ENCODE measurements around the gene PPP1R7. TPM values are rescaled to one million over a fixed set of nuclear protein-coding genes. Genes with fewer than 3 reads are reported as not detected.
"Not testable (repeated sequence)": the region's sequence is repeated elsewhere in the genome, so short reads cannot be mapped to it uniquely, and the experiment has no call there.

Gene PPP1R7
- total and polyA plus RNA-seq, 7 donors, result 44.0 to 108 (median 72.5) TPM

DNA sequence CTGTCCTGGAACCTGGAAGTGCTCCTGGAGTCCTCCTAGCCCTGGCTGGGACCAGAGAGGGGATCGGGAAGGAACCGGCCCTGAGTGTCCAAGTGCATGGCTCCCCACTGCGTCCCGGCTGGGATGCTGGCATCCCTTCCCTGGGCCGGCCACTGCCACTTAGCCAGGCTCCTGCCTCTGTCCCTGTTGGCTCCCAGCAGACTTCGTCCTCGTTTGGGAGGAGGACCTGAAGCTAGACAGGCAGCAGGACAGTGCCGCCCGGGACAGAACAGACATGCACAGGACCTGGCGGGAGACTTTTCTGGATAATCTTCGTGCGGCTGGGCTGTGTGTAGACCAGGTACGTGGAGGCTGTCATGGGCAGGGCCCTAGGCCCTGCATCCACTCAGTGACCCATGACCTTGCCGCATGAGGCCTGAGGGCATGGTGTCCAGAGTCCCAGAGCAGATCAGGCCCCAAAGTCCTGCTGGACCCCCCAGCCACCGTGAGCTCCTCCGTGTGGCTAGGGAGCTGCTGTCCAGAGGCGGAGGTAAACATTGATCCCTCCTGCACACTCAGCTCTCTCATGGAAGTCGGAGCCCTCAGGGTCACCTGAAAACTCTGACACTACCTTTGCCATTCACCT, 45.4 kb downstream of the PPP1R7 start:
- H3K36me3 ChIP-seq (ENCODE audit: insufficient read depth in 1 of 2, low read depth in 1 of 2), result no peaks in the 10 kb centered on the region
- no peak overlapping the region for H3K27ac ChIP-seq
- TF ChIP-seq, protein P1, sequence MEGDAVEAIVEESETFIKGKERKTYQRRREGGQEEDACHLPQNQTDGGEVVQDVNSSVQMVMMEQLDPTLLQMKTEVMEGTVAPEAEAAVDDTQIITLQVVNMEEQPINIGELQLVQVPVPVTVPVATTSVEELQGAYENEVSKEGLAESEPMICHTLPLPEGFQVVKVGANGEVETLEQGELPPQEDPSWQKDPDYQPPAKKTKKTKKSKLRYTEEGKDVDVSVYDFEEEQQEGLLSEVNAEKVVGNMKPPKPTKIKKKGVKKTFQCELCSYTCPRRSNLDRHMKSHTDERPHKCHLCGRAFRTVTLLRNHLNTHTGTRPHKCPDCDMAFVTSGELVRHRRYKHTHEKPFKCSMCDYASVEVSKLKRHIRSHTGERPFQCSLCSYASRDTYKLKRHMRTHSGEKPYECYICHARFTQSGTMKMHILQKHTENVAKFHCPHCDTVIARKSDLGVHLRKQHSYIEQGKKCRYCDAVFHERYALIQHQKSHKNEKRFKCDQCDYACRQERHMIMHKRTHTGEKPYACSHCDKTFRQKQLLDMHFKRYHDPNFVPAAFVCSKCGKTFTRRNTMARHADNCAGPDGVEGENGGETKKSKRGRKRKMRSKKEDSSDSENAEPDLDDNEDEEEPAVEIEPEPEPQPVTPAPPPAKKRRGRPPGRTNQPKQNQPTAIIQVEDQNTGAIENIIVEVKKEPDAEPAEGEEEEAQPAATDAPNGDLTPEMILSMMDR (IDR thresholded peaks at IDR 0.05), result no peak
- no peaks in the 10 kb centered on the region for H3K9me3 ChIP-seq
- DNase-seq (peak; percentile 2 to 32), ATAC-seq (no peak)
- H3K27me3 ChIP-seq (ENCODE audit: insufficient read depth in 3 of 3, low read length in 2 of 3), result no peaks in the 10 kb centered on the region
- intact Hi-C loops (cut with DNase I), result no loop called here
- WGBS, 3 donors, result 81 to 85% (median 83%) methylated on average over 18 of the region's 18 CpGs
- H3K4me3 ChIP-seq, result no peak overlapping the region
- H3K4me1 ChIP-seq, result no peaks in the 10 kb centered on the region

DNA sequence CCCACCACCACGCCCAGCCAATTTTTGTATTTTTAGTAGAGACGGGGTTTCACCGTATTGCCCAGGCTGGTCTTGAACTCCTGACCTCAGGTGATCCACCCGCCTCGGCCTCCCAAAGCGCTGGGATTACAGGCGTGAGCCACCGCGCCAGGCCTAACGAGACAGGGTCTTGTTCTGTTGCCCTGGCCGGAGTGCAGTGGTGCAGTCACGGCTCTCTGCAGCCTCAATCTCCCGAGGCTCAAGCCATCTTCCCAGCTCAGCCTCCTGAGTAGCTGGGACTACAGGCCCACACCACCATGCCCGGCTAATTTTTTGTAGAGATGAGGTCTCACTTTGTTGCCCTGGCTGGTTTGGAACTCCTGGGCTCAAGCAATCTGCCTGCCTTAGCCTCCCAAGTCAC, 47.0 kb downstream of the PPP1R7 start:
- H3K27me3 ChIP-seq (ENCODE audit: insufficient read depth in 3 of 3, low read length in 2 of 3); H3K4me3 ChIP-seq; H3K9me3 ChIP-seq; intact Hi-C loops (cut with DNase I); H3K36me3 ChIP-seq (ENCODE audit: insufficient read depth in 1 of 2, low read depth in 1 of 2); H3K27ac ChIP-seq; H3K4me1 ChIP-seq; ATAC-seq: not testable (repeated sequence)
- peak in 1 of 2 donors; percentile 33 for DNase-seq
- WGBS, 3 donors, result 90 to 93% (median 90%) methylated on average over 14 of the region's 14 CpGs

GRCh38 chr2:241197947-241198346, 47.7 kb downstream of the PPP1R7 start:
- WGBS, 3 donors, result 88% methylated on average over 6 of the region's 6 CpGs
- DNase-seq, result peak; percentile 3 to 27
- TF ChIP-seq, protein P1 (IDR thresholded peaks at IDR 0.05), result no peak
- Histone ChIP-seq H3K4me1 (no peaks in the 10 kb centered on the region), H3K27me3 (ENCODE audit: insufficient read depth in 3 of 3, low read length in 2 of 3) (no peaks in the 10 kb centered on the region), H3K36me3 (ENCODE audit: insufficient read depth in 1 of 2, low read depth in 1 of 2) (no peaks in the 10 kb centered on the region), H3K4me3 (no peak overlapping the region), H3K27ac (no peak overlapping the region), H3K9me3 (no peaks in the 10 kb centered on the region)
- ATAC-seq, result no peak
- intact Hi-C loops (cut with DNase I), result no loop called here

GRCh38 chr2:241198381-241199279, 48.4 kb downstream of the PPP1R7 start:
- H3K4me3 ChIP-seq, result no peak overlapping the region
- H3K9me3 ChIP-seq, result no peaks in the 10 kb centered on the region
- no peaks in the 10 kb centered on the region for H3K27me3 ChIP-seq (ENCODE audit: insufficient read depth in 3 of 3, low read length in 2 of 3)
- intact Hi-C loops (cut with DNase I), result no loop called here
- TF ChIP-seq, protein P1 (IDR thresholded peaks at IDR 0.05), result no peak
- H3K4me1 ChIP-seq, result no peaks in the 10 kb centered on the region
- H3K27ac ChIP-seq, result no peak overlapping the region
- 61 to 70% (median 67%) methylated on average over 27 of the region's 27 CpGs for WGBS, 3 donors
- DNase-seq, result peak; percentile 4 to 49
- no peaks in the 10 kb centered on the region for H3K36me3 ChIP-seq (ENCODE audit: insufficient read depth in 1 of 2, low read depth in 1 of 2)
- ATAC-seq, result no peak

- Histone ChIP-seq H3K4me3 (no peak overlapping the region), H3K27ac (no peak overlapping the region), H3K36me3 (ENCODE audit: insufficient read depth in 1 of 2, low read depth in 1 of 2) (no peaks in the 10 kb centered on the region), H3K27me3 (ENCODE audit: insufficient read depth in 3 of 3, low read length in 2 of 3) (no peaks in the 10 kb centered on the region), H3K4me1 (no peaks in the 10 kb centered on the region), H3K9me3 (no peaks in the 10 kb centered on the region)
- ATAC-seq, result no peak
- DNase-seq, result peak in 1 of 2 donors; percentile 37
- WGBS, 3 donors, result 79 to 83% (median 79%) methylated on average over 16 of the region's 16 CpGs
- intact Hi-C loops (cut with DNase I), result no loop called here
- TF ChIP-seq, protein P1 (IDR thresholded peaks at IDR 0.05), result no peak
Observed at GRCh38 chr2:241199286-241199685, 49.0 kb downstream of the PPP1R7 start.

Measured in psoas muscle (tissue), 8 donors.